GM12878 (cell line): Measurements from ENCODE around the gene DNASE2. TPM values are rescaled to one million over a fixed set of nuclear protein-coding genes. Genes with fewer than 3 reads are reported as not detected.

Experiments
- CBFB ChIP-seq: IDR thresholded peaks from 2 replicates; pipeline ENCODE4 v1.6.1; 2016; ENCODE audit warnings: antibody characterized with exemption, low read depth
- CREB1 ChIP-seq: IDR thresholded peaks from 2 replicates; pipeline ENCODE4 v1.6.1; 2012; ENCODE audit warnings: low read depth, mild to moderate bottlenecking, inconsistent platforms
- CUX1 ChIP-seq: IDR thresholded peaks from 2 replicates; pipeline ENCODE4 v1.6.1; 2012; ENCODE audit warnings: improper control_type of control experiment, low read depth, low read length; ENCODE audit not compliant: insufficient replicate concordance
- DPF2 ChIP-seq: fragments of 450-650 bp; IDR thresholded peaks from 2 replicates; pipeline ENCODE4 v1.6.1; 2017; ENCODE audit warnings: mild to moderate bottlenecking
- ELK1 ChIP-seq: IDR thresholded peaks from 2 replicates; pipeline ENCODE4 v1.6.1; 2012; ENCODE audit warnings: low read depth, low read length, improper control_type of control experiment
- ESRRA ChIP-seq: IDR thresholded peaks from 2 replicates; pipeline ENCODE4 v1.6.1; 2012; ENCODE audit warnings: mild to moderate bottlenecking, low read length, improper control_type of control experiment
- ETV6 ChIP-seq, 2 experiments: fragments of 450-650 bp in 1 of 2; IDR thresholded peaks in 1 of 2; conservative IDR thresholded peaks in 1 of 2; 2 replicates each; pipeline ENCODE4 v1.6.1; 2014; ENCODE audit warnings: antibody characterized with exemption in 1 of 2, borderline replicate concordance in 1 of 2, low read depth in 1 of 2, mild to moderate bottlenecking in 1 of 2, moderate library complexity in 1 of 2
- FOXM1 ChIP-seq: IDR thresholded peaks from 2 replicates; pipeline ENCODE4 v1.6.1; 2012; ENCODE audit warnings: low read depth, mild to moderate bottlenecking, inconsistent platforms, low read length, moderate library complexity
- HCFC1 ChIP-seq: fragments of 150-350 bp; IDR thresholded peaks from 2 replicates; pipeline ENCODE4 v1.6.1; 2014; ENCODE audit warnings: low read length
- HDAC2 ChIP-seq: fragments of 200-600 bp; sonication (generic); IDR thresholded peaks from 2 replicates; pipeline ENCODE4 v1.6.1; 2017
- IKZF2 ChIP-seq, 2 experiments: fragments of 450-650 bp; IDR thresholded peaks; 2 replicates each; pipeline ENCODE4 v1.6.1; 2017; ENCODE audit warnings: mild to moderate bottlenecking in 2 of 2, moderate library complexity in 2 of 2
- NFXL1 ChIP-seq: fragments of 450-650 bp; IDR thresholded peaks from 2 replicates; pipeline ENCODE4 v1.6.1; 2017; ENCODE audit warnings: antibody characterized with exemption, mild to moderate bottlenecking, borderline replicate concordance
- NKRF ChIP-seq: fragments of 450-650 bp; conservative IDR thresholded peaks from 2 replicates; pipeline ENCODE4 v1.6.1; 2017; ENCODE audit warnings: mild to moderate bottlenecking, moderate library complexity
- RAD51 ChIP-seq: fragments of 450-650 bp; IDR thresholded peaks from 2 replicates; pipeline ENCODE4 v1.6.1; 2016; ENCODE audit warnings: moderate library complexity, mild to moderate bottlenecking, inconsistent platforms
- RB1 ChIP-seq: fragments of 450-650 bp; formaldehyde crosslinking; IDR thresholded peaks from 2 replicates; pipeline ENCODE4 v1.6.1; 2017; ENCODE audit warnings: mild to moderate bottlenecking, borderline replicate concordance
- RELA ChIP-seq: fragments of 450-650 bp; IDR thresholded peaks from 2 replicates; pipeline ENCODE4 v1.8.0; 2014; ENCODE audit warnings: borderline replicate concordance; ENCODE audit not compliant: partially characterized antibody
- RELB ChIP-seq: fragments of 450-650 bp; IDR thresholded peaks from 2 replicates; pipeline ENCODE4 v1.6.1; 2017; ENCODE audit warnings: low read depth, mild to moderate bottlenecking, moderate library complexity
- SMAD5 ChIP-seq: IDR thresholded peaks from 2 replicates; pipeline ENCODE4 v1.6.1; 2016; ENCODE audit warnings: antibody characterized with exemption, low read depth
- STAT3 ChIP-seq: IDR thresholded peaks from 2 replicates; pipeline ENCODE4 v1.6.1; 2011; ENCODE audit warnings: low read depth, low read length, improper control_type of control experiment
- WRNIP1 ChIP-seq: IDR thresholded peaks from 2 replicates; pipeline ENCODE4 v1.6.1; 2011; ENCODE audit warnings: low read depth, low read length, improper control_type of control experiment, borderline replicate concordance
- polyA plus RNA-seq, 11 experiments: library from polyadenylated mRNA; depleted of rRNA in 4 of 11; unstranded in 6 of 11; stranded (reverse) in 5 of 11; fragments of >200 nt; fragmentation: Nextera tagmentation in 4 of 11; fragmentation: Illumina TruSeq in 1 of 11; extraction: Ambion mirVana in 4 of 11; extraction: Trizol in 1 of 11; gene quantifications; 1 replicate in 1 of 11; 2 replicates in 10 of 11; pipeline versions ENCODE4 v1.2.1 to v1.2.3, GENCODE V29; 2011 to 2016; ENCODE audit warnings: inconsistent platforms in 2 of 11, missing spikeins in 2 of 11, low read depth in 1 of 11
- total RNA-seq, 4 experiments: library from RNA; depleted of rRNA in 3 of 4; stranded (reverse); fragments of >200 nt in 3 of 4; fragmentation: Illumina TruSeq in 1 of 4; extraction: Trizol in 1 of 4; gene quantifications; 2 replicates each; pipeline versions ENCODE4 v1.2.1 to v1.2.3, GENCODE V29; 2013 to 2021

The DNASE2 gene
- total and polyA plus RNA-seq, 10 of the 15 experiments (the other 5 are each of a cell fraction or from before 2014, with no cell fraction given), result 4.9 to 32.1 (median 22.0) TPM

GRCh38 chr19:12881172-12881808 is at the start of gene DNASE2 (continued):
- peak; percentile 81 for TF ChIP-seq RELB
- peak; percentile 91 for TF ChIP-seq IKZF2 (IDR thresholded peaks at IDR 0.05)
- no peak for TF ChIP-seq ESRRA
- no peak for TF ChIP-seq CBFB
- TF ChIP-seq HDAC2, result no peak
- no peak for TF ChIP-seq ELK1
- no peak for TF ChIP-seq SMAD5
- no peak for TF ChIP-seq WRNIP1
- no peak for TF ChIP-seq RAD51
- no peak for TF ChIP-seq STAT3
- TF ChIP-seq HCFC1, result no peak
- TF ChIP-seq DPF2, result peak; percentile 95
- no peak for TF ChIP-seq RB1
- TF ChIP-seq CUX1, result no peak
- no peak for TF ChIP-seq ETV6 (conservative IDR thresholded peaks at IDR 0.05 in 1 of 2, IDR thresholded peaks at IDR 0.05 in 1 of 2; ENCODE audit: borderline replicate concordance in 1 of 2, low read depth in 1 of 2)
- peak; percentile 79 for TF ChIP-seq NKRF
- TF ChIP-seq FOXM1, result no peak
- no peak for TF ChIP-seq RELA
- peak; percentile 67; the same call in 1 of the 2 replicates for TF ChIP-seq CREB1
- no peak for TF ChIP-seq NFXL1
